HepG2 (cell line): Measurements from ENCODE around the gene RSPH4A. TPM values are rescaled to one million over a fixed set of nuclear protein-coding genes. Genes with fewer than 3 reads are reported as not detected.

ENCODE experiments used
- CCAR2 ChIP-seq: fragments of 200-400 bp; formaldehyde crosslinking; optimal IDR thresholded peaks from 2 replicates; pipeline ENCODE3; 2018; ENCODE audit warnings: low read depth, mild to moderate bottlenecking, low read length, moderate library complexity
- IKZF4 ChIP-seq: sonication (generic); formaldehyde crosslinking; IDR thresholded peaks from 2 replicates; pipeline ENCODE4 v1.5.1; 2020; ENCODE audit warnings: borderline replicate concordance, mild to moderate bottlenecking, low read depth, missing genetic modification reagents; ENCODE audit errors: not compliant biosample characterization
- RBFOX2 ChIP-seq: fragments of 200-400 bp; formaldehyde crosslinking; IDR thresholded peaks from 2 replicates; pipeline ENCODE4 v1.6.1; 2017; ENCODE audit warnings: low read depth, mild to moderate bottlenecking, low read length
- SRF ChIP-seq: IDR thresholded peaks from 2 replicates; pipeline ENCODE4 v1.6.1; 2011; ENCODE audit warnings: mild to moderate bottlenecking, low read depth, low read length, moderate library complexity
- THAP11 ChIP-seq: IDR thresholded peaks from 2 replicates; pipeline ENCODE4 v1.6.1; 2016; ENCODE audit warnings: missing biosample characterization, missing genetic modification reagents
- TMF1 ChIP-seq: sonication (generic); formaldehyde crosslinking; IDR thresholded peaks from 2 replicates; pipeline ENCODE4 v1.8.1; 2022; ENCODE audit warnings: low read depth, missing genetic modification reagents
- ZNF256 ChIP-seq: sonication (generic); formaldehyde crosslinking; conservative IDR thresholded peaks from 2 replicates; pipeline ENCODE4 v1.4.0; 2020; ENCODE audit warnings: missing genetic modification reagents
- ZNF292 ChIP-seq: sonication (generic); formaldehyde crosslinking; IDR thresholded peaks from 2 replicates; pipeline ENCODE4 v1.8.1; 2022; ENCODE audit warnings: mild to moderate bottlenecking, low read depth, missing genetic modification reagents, borderline replicate concordance
- ZNF44 ChIP-seq: sonication (generic); formaldehyde crosslinking; IDR thresholded peaks from 2 replicates; pipeline ENCODE4 v1.5.1; 2020; ENCODE audit warnings: mild to moderate bottlenecking, missing genetic modification reagents
- ZNF557 ChIP-seq: sonication (generic); formaldehyde crosslinking; IDR thresholded peaks from 2 replicates; pipeline ENCODE4 v1.4.0; 2020; ENCODE audit warnings: missing genetic modification reagents
- ZNF616 ChIP-seq: sonication (generic); formaldehyde crosslinking; IDR thresholded peaks from 2 replicates; pipeline ENCODE4 v1.5.0; 2020; ENCODE audit warnings: low read depth, mild to moderate bottlenecking, missing genetic modification reagents
- polyA plus RNA-seq, 8 experiments: library from polyadenylated mRNA; depleted of rRNA in 3 of 8; stranded (reverse) in 7 of 8; unstranded in 1 of 8; fragments of >200 nt; fragmentation: Illumina TruSeq in 4 of 8; extraction: Trizol in 4 of 8; gene quantifications; 2 replicates each; pipeline versions ENCODE4 v1.2.1 to v1.2.3, GENCODE V29; 2011 to 2016; ENCODE audit warnings: low read depth in 4 of 8, missing spikeins in 1 of 8, mixed read lengths in 1 of 8; ENCODE audit not compliant: insufficient read depth in 1 of 8
- total RNA-seq, 5 experiments: library from RNA; depleted of rRNA; stranded (reverse); fragments of >200 nt; fragmentation: Illumina TruSeq; extraction: Trizol; gene quantifications; 2 replicates each; pipeline ENCODE4 v1.2.3, GENCODE V29; 2016; ENCODE audit warnings: low read depth in 1 of 5
- TF ChIP-seq, protein P1 (sequence below): sonication (generic); formaldehyde crosslinking; IDR thresholded peaks from 2 replicates; pipeline ENCODE4 v1.5.0; 2020; ENCODE audit warnings: mild to moderate bottlenecking, missing genetic modification reagents, borderline replicate concordance
- TF ChIP-seq, protein P2 (sequence below): sonication (generic); formaldehyde crosslinking; conservative IDR thresholded peaks from 2 replicates; pipeline ENCODE4 v1.4.0; 2020; ENCODE audit warnings: missing genetic modification reagents
- TF ChIP-seq, protein P3 (sequence below): sonication (generic); formaldehyde crosslinking; IDR thresholded peaks from 2 replicates; pipeline ENCODE4 v1.4.0; 2020; ENCODE audit warnings: mild to moderate bottlenecking, missing genetic modification reagents

RSPH4A gene
- total and polyA plus RNA-seq, 2 of the 13 experiments (the other 11 are each of a cell fraction or from before 2014, with no cell fraction given) = 0.24 to 0.40 TPM

DNA sequence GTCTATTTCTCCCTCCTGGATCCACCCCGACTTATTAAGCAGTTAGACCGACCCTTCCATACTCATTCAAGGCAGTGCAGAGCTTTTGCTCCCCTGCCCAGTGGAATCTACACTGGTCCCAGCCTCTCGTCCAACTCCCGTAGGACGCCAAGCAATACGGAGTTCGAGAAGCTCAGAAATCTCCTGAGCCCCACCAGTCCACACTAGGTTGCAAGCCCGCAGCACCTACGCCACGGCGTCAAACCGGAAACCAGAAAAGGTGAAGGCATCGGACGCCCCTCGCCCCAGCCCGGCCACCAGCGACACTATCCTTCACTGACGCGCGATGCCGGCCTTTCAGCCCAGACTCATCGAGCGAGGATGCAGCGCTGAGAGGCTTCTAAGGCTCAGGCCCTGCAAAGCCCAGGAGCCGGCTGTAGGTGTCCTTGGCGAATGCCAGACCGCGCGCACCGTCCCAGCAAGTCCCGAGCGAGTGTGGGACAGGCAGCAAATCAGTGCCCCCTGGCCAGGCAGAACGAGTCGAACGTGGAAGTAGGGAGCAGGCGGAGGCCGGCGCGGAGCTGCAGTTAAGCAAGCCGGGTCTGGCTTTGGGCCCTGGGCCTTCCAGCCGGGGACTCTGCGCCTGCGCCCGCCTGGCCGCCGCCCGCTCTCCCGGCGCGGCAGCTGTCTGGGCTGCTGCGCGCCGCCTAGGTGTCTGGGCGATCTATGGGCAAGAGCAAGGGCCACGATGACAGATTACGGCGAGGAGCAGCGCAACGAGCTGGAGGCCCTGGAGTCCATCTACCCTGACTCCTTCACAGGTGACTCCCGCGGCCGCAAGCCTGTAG is 45.2 kb upstream of the RSPH4A start, which contains the start of gene RWDD1 (continued):
- TF ChIP-seq, protein P1, sequence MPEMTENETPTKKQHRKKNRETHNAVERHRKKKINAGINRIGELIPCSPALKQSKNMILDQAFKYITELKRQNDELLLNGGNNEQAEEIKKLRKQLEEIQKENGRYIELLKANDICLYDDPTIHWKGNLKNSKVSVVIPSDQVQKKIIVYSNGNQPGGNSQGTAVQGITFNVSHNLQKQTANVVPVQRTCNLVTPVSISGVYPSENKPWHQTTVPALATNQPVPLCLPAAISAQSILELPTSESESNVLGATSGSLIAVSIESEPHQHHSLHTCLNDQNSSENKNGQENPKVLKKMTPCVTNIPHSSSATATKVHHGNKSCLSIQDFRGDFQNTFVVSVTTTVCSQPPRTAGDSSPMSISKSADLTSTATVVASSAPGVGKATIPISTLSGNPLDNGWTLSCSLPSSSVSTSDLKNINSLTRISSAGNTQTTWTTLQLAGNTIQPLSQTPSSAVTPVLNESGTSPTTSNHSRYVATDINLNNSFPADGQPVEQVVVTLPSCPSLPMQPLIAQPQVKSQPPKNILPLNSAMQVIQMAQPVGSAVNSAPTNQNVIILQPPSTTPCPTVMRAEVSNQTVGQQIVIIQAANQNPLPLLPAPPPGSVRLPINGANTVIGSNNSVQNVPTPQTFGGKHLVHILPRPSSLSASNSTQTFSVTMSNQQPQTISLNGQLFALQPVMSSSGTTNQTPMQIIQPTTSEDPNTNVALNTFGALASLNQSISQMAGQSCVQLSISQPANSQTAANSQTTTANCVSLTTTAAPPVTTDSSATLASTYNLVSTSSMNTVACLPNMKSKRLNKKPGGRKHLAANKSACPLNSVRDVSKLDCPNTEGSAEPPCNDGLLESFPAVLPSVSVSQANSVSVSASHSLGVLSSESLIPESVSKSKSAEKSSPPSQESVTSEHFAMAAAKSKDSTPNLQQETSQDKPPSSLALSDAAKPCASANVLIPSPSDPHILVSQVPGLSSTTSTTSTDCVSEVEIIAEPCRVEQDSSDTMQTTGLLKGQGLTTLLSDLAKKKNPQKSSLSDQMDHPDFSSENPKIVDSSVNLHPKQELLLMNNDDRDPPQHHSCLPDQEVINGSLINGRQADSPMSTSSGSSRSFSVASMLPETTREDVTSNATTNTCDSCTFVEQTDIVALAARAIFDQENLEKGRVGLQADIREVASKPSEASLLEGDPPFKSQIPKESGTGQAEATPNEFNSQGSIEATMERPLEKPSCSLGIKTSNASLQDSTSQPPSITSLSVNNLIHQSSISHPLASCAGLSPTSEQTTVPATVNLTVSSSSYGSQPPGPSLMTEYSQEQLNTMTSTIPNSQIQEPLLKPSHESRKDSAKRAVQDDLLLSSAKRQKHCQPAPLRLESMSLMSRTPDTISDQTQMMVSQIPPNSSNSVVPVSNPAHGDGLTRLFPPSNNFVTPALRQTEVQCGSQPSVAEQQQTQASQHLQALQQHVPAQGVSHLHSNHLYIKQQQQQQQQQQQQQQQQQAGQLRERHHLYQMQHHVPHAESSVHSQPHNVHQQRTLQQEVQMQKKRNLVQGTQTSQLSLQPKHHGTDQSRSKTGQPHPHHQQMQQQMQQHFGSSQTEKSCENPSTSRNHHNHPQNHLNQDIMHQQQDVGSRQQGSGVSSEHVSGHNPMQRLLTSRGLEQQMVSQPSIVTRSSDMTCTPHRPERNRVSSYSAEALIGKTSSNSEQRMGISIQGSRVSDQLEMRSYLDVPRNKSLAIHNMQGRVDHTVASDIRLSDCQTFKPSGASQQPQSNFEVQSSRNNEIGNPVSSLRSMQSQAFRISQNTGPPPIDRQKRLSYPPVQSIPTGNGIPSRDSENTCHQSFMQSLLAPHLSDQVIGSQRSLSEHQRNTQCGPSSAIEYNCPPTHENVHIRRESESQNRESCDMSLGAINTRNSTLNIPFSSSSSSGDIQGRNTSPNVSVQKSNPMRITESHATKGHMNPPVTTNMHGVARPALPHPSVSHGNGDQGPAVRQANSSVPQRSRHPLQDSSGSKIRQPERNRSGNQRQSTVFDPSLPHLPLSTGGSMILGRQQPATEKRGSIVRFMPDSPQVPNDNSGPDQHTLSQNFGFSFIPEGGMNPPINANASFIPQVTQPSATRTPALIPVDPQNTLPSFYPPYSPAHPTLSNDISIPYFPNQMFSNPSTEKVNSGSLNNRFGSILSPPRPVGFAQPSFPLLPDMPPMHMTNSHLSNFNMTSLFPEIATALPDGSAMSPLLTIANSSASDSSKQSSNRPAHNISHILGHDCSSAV (CRISPR knock-in tag) = peak; percentile 24; the same call in 1 of the 2 replicates
- peak; percentile 65; the same call in 1 of the 2 replicates for TF ChIP-seq ZNF256 (CRISPR knock-in tag)
- no peak for TF ChIP-seq IKZF4 (CRISPR knock-in tag)
- TF ChIP-seq ZNF616 (CRISPR knock-in tag) = 0 out of 2 replicates have a peak, but pooled peaks have one; percentile 59
- peak; percentile 94 for TF ChIP-seq TMF1
- TF ChIP-seq ZNF557 (CRISPR knock-in tag) = 0 out of 2 replicates have a peak, but pooled peaks have one; percentile 59
- TF ChIP-seq, protein P2, sequence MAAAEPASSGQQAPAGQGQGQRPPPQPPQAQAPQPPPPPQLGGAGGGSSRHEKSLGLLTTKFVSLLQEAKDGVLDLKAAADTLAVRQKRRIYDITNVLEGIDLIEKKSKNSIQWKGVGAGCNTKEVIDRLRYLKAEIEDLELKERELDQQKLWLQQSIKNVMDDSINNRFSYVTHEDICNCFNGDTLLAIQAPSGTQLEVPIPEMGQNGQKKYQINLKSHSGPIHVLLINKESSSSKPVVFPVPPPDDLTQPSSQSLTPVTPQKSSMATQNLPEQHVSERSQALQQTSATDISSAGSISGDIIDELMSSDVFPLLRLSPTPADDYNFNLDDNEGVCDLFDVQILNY (CRISPR knock-in tag) = peak; percentile 86
- peak; percentile 90 for TF ChIP-seq ZNF292 (CRISPR knock-in tag)
- peak; percentile 94; the same call in 1 of the 2 replicates for TF ChIP-seq ZNF44
- peak; percentile 94 for TF ChIP-seq SRF
- TF ChIP-seq, protein P3, sequence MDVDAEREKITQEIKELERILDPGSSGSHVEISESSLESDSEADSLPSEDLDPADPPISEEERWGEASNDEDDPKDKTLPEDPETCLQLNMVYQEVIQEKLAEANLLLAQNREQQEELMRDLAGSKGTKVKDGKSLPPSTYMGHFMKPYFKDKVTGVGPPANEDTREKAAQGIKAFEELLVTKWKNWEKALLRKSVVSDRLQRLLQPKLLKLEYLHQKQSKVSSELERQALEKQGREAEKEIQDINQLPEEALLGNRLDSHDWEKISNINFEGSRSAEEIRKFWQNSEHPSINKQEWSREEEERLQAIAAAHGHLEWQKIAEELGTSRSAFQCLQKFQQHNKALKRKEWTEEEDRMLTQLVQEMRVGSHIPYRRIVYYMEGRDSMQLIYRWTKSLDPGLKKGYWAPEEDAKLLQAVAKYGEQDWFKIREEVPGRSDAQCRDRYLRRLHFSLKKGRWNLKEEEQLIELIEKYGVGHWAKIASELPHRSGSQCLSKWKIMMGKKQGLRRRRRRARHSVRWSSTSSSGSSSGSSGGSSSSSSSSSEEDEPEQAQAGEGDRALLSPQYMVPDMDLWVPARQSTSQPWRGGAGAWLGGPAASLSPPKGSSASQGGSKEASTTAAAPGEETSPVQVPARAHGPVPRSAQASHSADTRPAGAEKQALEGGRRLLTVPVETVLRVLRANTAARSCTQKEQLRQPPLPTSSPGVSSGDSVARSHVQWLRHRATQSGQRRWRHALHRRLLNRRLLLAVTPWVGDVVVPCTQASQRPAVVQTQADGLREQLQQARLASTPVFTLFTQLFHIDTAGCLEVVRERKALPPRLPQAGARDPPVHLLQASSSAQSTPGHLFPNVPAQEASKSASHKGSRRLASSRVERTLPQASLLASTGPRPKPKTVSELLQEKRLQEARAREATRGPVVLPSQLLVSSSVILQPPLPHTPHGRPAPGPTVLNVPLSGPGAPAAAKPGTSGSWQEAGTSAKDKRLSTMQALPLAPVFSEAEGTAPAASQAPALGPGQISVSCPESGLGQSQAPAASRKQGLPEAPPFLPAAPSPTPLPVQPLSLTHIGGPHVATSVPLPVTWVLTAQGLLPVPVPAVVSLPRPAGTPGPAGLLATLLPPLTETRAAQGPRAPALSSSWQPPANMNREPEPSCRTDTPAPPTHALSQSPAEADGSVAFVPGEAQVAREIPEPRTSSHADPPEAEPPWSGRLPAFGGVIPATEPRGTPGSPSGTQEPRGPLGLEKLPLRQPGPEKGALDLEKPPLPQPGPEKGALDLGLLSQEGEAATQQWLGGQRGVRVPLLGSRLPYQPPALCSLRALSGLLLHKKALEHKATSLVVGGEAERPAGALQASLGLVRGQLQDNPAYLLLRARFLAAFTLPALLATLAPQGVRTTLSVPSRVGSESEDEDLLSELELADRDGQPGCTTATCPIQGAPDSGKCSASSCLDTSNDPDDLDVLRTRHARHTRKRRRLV = no peak
- TF ChIP-seq THAP11 (CRISPR knock-in tag) = peak; percentile 98
- TF ChIP-seq RBFOX2 = peak; percentile 90
- no peak for TF ChIP-seq CCAR2
